Liver (tissue), 9 donors: ENCODE data around the gene SASH1. TPM values are rescaled to one million over a fixed set of nuclear protein-coding genes. Genes with fewer than 3 reads are reported as not detected.

ENCODE experiments used
- DNase-seq: peaks from one replicate; pipeline ENCODE4 v3.0.0-alpha.2; 2017; ENCODE audit warnings: low spot score
- H3K27ac ChIP-seq, 2 donors: one replicate each; pipeline ENCODE4 v1.7.0; 2013; ENCODE audit warnings: inconsistent platforms in 2 of 2, low read length in 2 of 2, control low read depth in 1 of 2, low read depth in 1 of 2, mild to moderate bottlenecking in 1 of 2
- H3K27me3 ChIP-seq, 4 donors: one replicate each; pipeline versions ENCODE4 v1.6.1 to v1.7.0; 2013; ENCODE audit warnings: low read length in 3 of 4, inconsistent platforms in 1 of 4, mild to moderate bottlenecking in 1 of 4, moderate library complexity in 1 of 4; ENCODE audit not compliant: control insufficient read depth in 4 of 4, insufficient read depth in 4 of 4
- H3K36me3 ChIP-seq, 4 donors: one replicate each; pipeline versions ENCODE4 v1.6.1 to v1.7.0; 2013; ENCODE audit warnings: low read length in 3 of 4, mild to moderate bottlenecking in 3 of 4, low read depth in 1 of 4, moderate library complexity in 1 of 4; ENCODE audit not compliant: control insufficient read depth in 4 of 4, insufficient read depth in 3 of 4
- H3K4me1 ChIP-seq, 4 donors: one replicate each; pipeline versions ENCODE4 v1.6.1 to v1.7.0; 2013; ENCODE audit warnings: low read length in 3 of 4, mild to moderate bottlenecking in 3 of 4, moderate library complexity in 1 of 4; ENCODE audit not compliant: control insufficient read depth in 4 of 4, insufficient read depth in 4 of 4
- H3K4me3 ChIP-seq, 3 donors: one replicate each; pipeline versions ENCODE4 v1.6.1 to v1.7.0; 2013; ENCODE audit warnings: low read length in 3 of 3, control low read depth in 1 of 3, low read depth in 1 of 3, mild to moderate bottlenecking in 1 of 3
- H3K9ac ChIP-seq, 2 donors: one replicate each; pipeline ENCODE4 v1.7.0; 2013; ENCODE audit warnings: low read length in 2 of 2, mild to moderate bottlenecking in 2 of 2, moderate library complexity in 2 of 2, control low read depth in 1 of 2, low read depth in 1 of 2
- H3K9me3 ChIP-seq, 4 donors: one replicate each; pipeline versions ENCODE4 v1.6.1 to v1.7.0; 2013; ENCODE audit warnings: low read length in 3 of 4; ENCODE audit not compliant: control insufficient read depth in 4 of 4
- FOXA1 ChIP-seq: IDR thresholded peaks from 2 replicates; pipeline ENCODE4 v1.6.1; 2016; ENCODE audit warnings: antibody characterized with exemption
- FOXA2 ChIP-seq: IDR thresholded peaks from 2 replicates; pipeline ENCODE4 v1.6.1; 2016; ENCODE audit warnings: antibody characterized with exemption
- HNF4G ChIP-seq: IDR thresholded peaks from 2 replicates; pipeline ENCODE4 v1.6.1; 2016; ENCODE audit warnings: antibody characterized with exemption
- JUND ChIP-seq, 2 donors: IDR thresholded peaks; 2 replicates each; pipeline ENCODE4 v1.6.1; 2016; ENCODE audit warnings: antibody characterized with exemption in 2 of 2
- NR2F2 ChIP-seq: IDR thresholded peaks from 2 replicates; pipeline ENCODE4 v1.6.1; 2016; ENCODE audit warnings: antibody characterized with exemption
- RAD21 ChIP-seq, 2 donors: IDR thresholded peaks; 2 replicates each; pipeline ENCODE4 v1.6.1; 2016; ENCODE audit warnings: antibody characterized with exemption in 2 of 2, mild to moderate bottlenecking in 2 of 2
- REST ChIP-seq: IDR thresholded peaks from 2 replicates; pipeline ENCODE4 v1.6.1; 2016; ENCODE audit warnings: antibody characterized with exemption, mild to moderate bottlenecking
- RXRA ChIP-seq, 2 donors: IDR thresholded peaks; 2 replicates each; pipeline ENCODE4 v1.6.1; 2017 to 2018; ENCODE audit warnings: antibody characterized with exemption in 2 of 2, mild to moderate bottlenecking in 1 of 2
- SP1 ChIP-seq: IDR thresholded peaks from 2 replicates; pipeline ENCODE4 v1.6.1; 2018; ENCODE audit warnings: antibody characterized with exemption, mild to moderate bottlenecking
- TAF1 ChIP-seq: conservative IDR thresholded peaks from 2 replicates; pipeline ENCODE4 v1.6.1; 2016; ENCODE audit warnings: antibody characterized with exemption, mild to moderate bottlenecking
- YY1 ChIP-seq: IDR thresholded peaks from 2 replicates; pipeline ENCODE4 v1.6.1; 2016; ENCODE audit warnings: antibody characterized with exemption, mild to moderate bottlenecking
- WGBS: extraction: QIAGEN DNeasy Blood & Tissue Kit; methylation state at CpG from one replicate; pipeline ENCODE4 v1.1.7; 2013; 5-methylcytosine and 5-hydroxymethylcytosine counted together
- polyA plus RNA-seq, 2 donors: library from polyadenylated mRNA; stranded (reverse) in 1 of 2; unstranded in 1 of 2; fragments of 200-250 nt in 1 of 2; fragments of >200 nt in 1 of 2; fragmentation: Nextera tagmentation in 1 of 2; extraction: Ambion mirVana in 1 of 2; gene quantifications; one replicate each; pipeline versions ENCODE4 v1.2.1 to v1.2.3, GENCODE V29; 2013 to 2015
- total RNA-seq, 2 donors: library from RNA; depleted of rRNA; stranded (reverse); fragments of >200 nt; gene quantifications; one replicate each; pipeline ENCODE4 v1.2.3, GENCODE V29; 2014
- TF ChIP-seq, protein P1 (sequence below): IDR thresholded peaks from 2 replicates; pipeline ENCODE4 v1.6.1; 2016; ENCODE audit warnings: antibody characterized with exemption
- TF ChIP-seq, protein P2 (sequence below): fragments of 150-350 bp; IDR thresholded peaks from 2 replicates; pipeline ENCODE4 v1.5.1; 2017; ENCODE audit warnings: improper control_type of control experiment, low read depth, low read length; ENCODE audit not compliant: missing input control
- TF ChIP-seq, protein P3 (sequence below): IDR thresholded peaks from 2 replicates; pipeline ENCODE4 v1.6.1; 2016; ENCODE audit warnings: antibody characterized with exemption
- donor health status: healthy.
- donor health status: healthy.
- donor health status: healthy.
- donor health status: healthy.
- donor health status: healthy.

Gene SASH1
- total and polyA plus RNA-seq, 4 donors = 3.5 to 16.4 (median 7.6) TPM

- WGBS = 71% methylated on average over 3 of the region's 3 CpGs
- DNase-seq = no peak
- TF ChIP-seq HNF4G (no peak), RXRA (IDR thresholded peaks at IDR 0.05) (no peak), SP1 (no peak), REST (no peak), YY1 (no peak), TAF1 (no peak)
- TF ChIP-seq, protein P1, sequence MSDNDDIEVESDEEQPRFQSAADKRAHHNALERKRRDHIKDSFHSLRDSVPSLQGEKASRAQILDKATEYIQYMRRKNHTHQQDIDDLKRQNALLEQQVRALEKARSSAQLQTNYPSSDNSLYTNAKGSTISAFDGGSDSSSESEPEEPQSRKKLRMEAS = no peak
- TF ChIP-seq, protein P2, sequence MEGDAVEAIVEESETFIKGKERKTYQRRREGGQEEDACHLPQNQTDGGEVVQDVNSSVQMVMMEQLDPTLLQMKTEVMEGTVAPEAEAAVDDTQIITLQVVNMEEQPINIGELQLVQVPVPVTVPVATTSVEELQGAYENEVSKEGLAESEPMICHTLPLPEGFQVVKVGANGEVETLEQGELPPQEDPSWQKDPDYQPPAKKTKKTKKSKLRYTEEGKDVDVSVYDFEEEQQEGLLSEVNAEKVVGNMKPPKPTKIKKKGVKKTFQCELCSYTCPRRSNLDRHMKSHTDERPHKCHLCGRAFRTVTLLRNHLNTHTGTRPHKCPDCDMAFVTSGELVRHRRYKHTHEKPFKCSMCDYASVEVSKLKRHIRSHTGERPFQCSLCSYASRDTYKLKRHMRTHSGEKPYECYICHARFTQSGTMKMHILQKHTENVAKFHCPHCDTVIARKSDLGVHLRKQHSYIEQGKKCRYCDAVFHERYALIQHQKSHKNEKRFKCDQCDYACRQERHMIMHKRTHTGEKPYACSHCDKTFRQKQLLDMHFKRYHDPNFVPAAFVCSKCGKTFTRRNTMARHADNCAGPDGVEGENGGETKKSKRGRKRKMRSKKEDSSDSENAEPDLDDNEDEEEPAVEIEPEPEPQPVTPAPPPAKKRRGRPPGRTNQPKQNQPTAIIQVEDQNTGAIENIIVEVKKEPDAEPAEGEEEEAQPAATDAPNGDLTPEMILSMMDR = no peak
- TF ChIP-seq, protein P3, sequence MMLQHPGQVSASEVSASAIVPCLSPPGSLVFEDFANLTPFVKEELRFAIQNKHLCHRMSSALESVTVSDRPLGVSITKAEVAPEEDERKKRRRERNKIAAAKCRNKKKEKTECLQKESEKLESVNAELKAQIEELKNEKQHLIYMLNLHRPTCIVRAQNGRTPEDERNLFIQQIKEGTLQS = no peak
- Histone ChIP-seq H3K4me1 (peaks cover 0 to 3% (median 2%) of the 10 kb centered on the region in 4 donors), H3K36me3 (no peaks in the 10 kb centered on the region), H3K4me3 (no peak overlapping the region), H3K9ac (no peak overlapping the region), H3K27ac (no peak overlapping the region), H3K27me3 (no peaks in the 10 kb centered on the region), H3K9me3 (no peaks in the 10 kb centered on the region)
Observed at GRCh38 chr6:148392671-148393070, 50.0 kb downstream of the SASH1 start.

- TF ChIP-seq FOXA2 = no peak
- no peak for TF ChIP-seq NR2F2
- no peak for TF ChIP-seq TAF1
- TF ChIP-seq FOXA1 = no peak
- no peak for TF ChIP-seq REST
- TF ChIP-seq JUND (IDR thresholded peaks at IDR 0.05) = no peak
- no peak for TF ChIP-seq RAD21 (IDR thresholded peaks at IDR 0.05)
- DNase-seq = no peak
- no peaks in the 10 kb centered on the region for H3K9me3 ChIP-seq
- no peaks in the 10 kb centered on the region for H3K27me3 ChIP-seq
- peaks cover 0 to 3% (median 2%) of the 10 kb centered on the region in 4 donors for H3K4me1 ChIP-seq
- no peaks in the 10 kb centered on the region for H3K36me3 ChIP-seq
- no peak overlapping the region for H3K9ac ChIP-seq
- no peak overlapping the region for H3K4me3 ChIP-seq
- H3K27ac ChIP-seq = no peak overlapping the region
- WGBS = 88% methylated on average over 1 of the region's 1 CpG
Observed at GRCh38 chr6:148395583-148396101, 53.0 kb downstream of the SASH1 start.
